GM21825 (cell line): Measurements from ENCODE around the gene WRNIP1.
A peak's percentile ranks its signal among the peaks of the same experiment; 100 is the strongest.
"Not testable (repeated sequence)": the region's sequence is repeated elsewhere in the genome, so short reads cannot be mapped to it uniquely, and the experiment has no call there.

Experiments used
- ATAC-seq: cut with Tn5 transposase; IDR thresholded peaks from one replicate; pipeline ENCODE4 v1.9.1; 2021; ENCODE audit warnings: mild to moderate bottlenecking, moderate library complexity; ENCODE audit not compliant: unreplicated experiment

The WRNIP1 gene

DNA sequence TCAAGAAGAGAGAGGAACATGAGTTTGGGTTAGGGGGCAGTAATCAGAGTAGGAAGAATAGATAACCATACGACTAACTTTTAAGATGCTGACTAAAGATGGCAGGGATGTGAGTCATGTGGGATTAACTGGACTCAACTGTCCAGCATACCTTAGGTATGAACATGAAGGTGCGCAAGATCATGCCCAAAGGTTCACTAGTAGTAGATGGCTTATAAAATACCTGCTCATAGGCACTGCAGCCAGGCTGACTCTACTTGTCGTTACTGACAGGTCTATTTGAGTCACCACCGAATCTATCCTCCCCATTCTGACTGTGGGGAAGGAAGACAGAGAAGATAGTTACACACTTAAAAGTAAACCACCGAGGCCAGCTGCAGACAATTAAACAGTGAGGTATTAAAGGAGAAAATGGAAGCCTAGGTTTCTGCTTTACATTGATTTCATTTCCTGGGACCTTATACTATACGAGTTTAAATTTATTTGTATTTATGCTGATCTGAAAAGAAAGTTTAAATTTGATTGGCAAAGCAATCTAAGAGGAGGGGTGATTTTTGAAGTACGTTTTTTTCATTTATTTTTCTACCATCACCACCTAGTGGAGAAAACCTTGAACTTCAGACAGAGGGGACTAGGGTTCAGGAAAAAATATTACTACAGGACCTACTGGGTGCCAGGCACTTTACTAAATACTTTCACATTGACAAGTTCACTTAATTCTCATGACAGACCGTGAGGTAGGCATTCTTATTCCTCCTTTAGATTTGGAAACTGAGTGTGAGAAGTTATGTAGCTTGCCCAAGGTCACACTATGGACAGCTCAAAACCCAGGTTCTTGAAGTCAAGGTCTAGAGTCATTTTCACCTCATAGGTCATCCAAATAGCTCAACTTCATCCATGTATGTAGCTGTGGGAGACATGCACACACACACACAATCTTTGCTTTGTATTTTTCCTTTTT lies 4.0 kb upstream of the WRNIP1 start:
- no peak for ATAC-seq

DNA sequence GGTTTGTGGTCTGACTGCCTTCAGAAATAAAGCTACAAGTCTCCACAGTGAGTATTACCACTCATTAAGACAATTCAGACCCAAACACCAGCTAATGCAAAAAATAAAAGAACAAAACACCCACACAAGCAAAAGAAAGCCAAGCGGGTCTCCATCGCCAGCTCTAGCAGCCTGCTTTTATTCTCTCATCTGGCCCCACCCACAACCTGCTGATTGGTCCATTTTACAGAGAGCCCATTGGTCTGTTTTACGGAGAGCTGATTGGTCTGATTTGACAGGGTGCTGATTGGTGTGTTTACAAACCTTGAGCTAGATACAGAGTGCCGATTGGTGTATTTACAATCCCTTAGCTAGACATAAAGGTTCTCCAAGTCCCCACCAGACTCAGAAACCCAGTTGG lies 2.3 kb upstream of the WRNIP1 start:
- not testable (repeated sequence) for ATAC-seq

- ATAC-seq, result no peak
Measured at GRCh38 chr6:2763345-2763841, 1.8 kb upstream of the WRNIP1 start.

GRCh38 chr6:2763876-2764540 lies 1.2 kb upstream of the WRNIP1 start:
- no peak for ATAC-seq

GRCh38 chr6:2764610-2765165 lies 505 bp upstream of the WRNIP1 start:
- peak; percentile 55 for ATAC-seq

GRCh38 chr6:2765896-2766766 lies 938 bp downstream of the WRNIP1 start:
- peak; percentile 17 for ATAC-seq

DNA sequence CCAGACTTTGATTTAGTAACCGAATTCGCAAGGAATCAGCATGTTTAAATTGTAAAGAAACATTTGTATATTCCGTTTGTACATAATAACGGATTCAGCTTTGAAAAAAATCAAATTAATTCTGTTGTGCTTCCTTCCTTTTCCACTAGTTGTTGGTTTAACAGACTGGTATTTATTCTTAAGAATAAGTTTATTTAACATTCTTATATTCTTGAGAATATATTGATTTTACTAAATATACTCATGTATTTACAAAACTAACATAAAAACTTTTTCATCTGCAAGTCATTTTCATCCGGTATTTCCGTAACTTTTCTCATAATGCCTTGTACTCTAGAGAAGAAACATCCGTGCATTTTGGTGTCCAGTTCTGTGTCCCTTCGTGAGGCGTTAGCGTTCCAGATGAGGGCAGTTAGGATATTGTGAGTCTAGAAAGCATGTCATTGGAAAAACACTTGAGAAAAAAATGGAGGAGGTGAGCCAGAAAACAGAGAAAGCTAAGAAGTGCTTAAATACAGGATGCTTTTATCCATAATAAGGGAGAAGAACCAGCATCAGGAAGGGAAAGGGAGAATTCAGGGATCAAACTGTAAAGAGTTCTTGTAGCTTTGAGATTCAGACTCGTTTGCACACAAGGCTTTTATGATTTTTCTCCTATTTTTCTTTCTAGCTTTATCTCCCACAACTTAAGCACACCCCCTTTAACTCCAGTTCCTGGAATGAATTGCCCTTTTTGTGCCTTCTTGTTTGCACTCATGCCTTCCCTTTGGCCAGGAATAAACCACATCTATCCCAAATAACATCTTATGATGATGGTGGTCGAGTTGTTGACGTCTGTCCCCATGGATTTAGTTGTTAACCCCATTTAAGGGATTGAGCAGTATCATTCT lies 1.8 kb downstream of the WRNIP1 start:
- no peak for ATAC-seq

DNA sequence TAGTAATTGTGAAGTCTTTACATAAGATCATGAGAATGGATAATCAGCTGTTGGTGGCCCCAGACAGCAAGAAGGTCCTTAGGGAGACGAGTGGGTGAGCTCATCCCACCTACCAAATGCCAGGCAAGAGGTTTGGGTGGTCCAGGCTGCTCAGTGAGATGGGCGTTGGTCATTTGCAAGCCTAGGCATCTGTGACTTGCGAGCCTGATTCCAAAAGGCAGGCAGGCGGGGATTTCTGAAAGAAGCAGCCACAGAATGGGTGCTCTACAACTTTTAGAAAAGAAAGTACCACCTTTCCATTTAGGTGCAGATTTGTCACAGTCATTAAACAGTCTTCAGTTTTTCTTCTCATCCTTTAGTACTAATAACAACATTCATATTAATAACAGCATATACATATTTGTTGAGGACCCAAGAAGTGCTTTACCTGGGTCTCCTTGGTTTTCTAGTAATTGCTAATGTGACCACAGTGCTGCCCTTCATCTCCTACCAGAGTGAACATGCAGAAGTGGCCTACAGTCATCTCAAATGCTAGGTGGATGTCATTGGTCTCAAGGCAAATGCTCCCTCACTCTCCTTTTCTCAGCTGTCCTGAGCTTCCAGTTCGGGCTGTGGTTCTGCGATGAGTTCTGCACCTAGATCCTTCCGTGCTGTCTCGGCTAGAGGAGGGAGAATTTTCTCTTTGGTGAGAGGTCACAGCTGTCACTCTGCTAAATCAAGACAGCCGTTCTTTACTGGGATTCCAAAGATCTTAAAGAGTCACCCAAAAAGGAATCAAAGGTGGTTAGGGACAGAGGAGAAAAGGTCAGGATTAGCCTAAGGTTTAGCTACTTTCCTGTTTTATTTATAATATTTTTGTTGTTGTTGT lies 2.7 kb downstream of the WRNIP1 start:
- no peak for ATAC-seq

DNA sequence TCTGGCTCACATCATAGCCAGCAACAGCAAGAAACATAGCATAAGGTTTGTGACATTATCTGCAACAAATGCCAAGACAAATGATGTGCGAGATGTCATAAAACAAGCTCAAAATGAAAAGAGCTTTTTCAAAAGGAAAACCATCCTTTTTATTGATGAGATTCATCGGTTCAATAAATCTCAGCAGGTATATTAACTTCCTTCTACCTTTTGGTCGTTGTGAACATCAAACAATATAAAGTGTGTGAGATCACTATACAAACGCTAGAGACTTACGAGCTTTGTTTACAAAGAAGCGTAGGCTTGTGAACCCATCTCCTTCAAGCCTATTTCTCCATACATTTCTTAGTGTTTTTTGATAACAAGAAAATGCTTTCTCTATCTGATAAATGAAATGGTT lies 3.5 kb downstream of the WRNIP1 start:
- ATAC-seq, result no peak

- ATAC-seq, result no peak
Measured at GRCh38 chr6:2770171-2770570, 5.0 kb downstream of the WRNIP1 start.

- ATAC-seq, result no peak
Measured at GRCh38 chr6:2771079-2771478, 5.9 kb downstream of the WRNIP1 start.

DNA sequence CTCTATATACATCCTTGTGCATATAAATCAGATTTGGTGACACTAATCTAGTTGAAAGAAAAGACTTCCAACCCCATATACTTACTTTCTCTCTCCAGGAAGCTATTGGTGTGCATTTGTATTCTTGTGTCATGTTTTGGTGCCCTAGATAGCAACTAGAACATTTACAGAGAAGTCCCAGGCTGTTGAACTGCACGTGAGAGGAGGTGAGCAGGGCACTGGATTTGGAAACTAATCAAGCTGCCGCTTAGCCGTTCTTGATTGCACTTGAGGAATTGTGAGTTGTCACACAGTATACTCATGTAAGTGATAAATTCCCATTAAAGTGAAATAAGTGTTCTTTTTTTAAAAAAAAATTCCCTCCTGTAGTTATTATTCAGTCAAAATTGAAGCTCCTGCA lies 7.6 kb downstream of the WRNIP1 start:
- ATAC-seq, result no peak

DNA sequence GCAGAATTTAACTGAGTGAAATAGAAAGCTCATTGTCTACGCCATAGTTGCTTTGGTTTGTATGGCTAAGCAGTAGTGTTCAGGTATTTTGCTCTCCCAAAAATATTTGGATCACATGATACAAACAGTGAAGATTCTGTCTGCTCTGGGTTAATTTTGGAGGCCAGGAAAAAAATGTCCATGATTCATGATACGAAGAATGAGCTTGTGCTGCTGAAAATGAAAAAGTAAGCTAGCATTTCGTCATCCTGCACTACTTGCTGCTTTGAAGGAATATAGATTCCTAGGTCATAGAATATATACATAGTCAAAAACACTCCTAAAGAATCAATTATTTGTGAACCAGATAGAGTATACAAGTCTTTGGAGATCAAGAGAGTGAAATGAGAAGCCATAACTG lies 8.3 kb downstream of the WRNIP1 start:
- ATAC-seq, result no peak

GRCh38 chr6:2775003-2775402 lies 9.8 kb downstream of the WRNIP1 start:
- ATAC-seq, result no peak

DNA sequence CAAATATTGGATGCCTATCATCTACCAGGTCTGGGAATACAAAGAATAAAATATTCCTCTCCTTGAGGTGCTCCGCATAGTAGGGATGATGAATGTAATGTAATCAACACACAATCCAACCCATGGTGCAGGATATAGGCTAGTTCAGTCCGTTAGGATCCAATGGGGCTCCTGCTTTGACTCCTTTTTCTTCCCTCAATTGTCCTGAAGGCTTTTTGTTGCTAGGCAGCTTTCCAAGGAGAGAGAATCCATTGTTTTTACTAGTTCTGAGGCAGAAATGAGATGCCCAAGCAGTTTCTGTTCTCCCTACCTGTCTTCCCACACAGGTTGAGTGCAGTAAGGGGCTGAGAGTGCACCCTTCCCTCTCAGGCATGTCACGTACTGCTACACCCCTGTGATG lies 12.1 kb downstream of the WRNIP1 start:
- ATAC-seq, result no peak

DNA sequence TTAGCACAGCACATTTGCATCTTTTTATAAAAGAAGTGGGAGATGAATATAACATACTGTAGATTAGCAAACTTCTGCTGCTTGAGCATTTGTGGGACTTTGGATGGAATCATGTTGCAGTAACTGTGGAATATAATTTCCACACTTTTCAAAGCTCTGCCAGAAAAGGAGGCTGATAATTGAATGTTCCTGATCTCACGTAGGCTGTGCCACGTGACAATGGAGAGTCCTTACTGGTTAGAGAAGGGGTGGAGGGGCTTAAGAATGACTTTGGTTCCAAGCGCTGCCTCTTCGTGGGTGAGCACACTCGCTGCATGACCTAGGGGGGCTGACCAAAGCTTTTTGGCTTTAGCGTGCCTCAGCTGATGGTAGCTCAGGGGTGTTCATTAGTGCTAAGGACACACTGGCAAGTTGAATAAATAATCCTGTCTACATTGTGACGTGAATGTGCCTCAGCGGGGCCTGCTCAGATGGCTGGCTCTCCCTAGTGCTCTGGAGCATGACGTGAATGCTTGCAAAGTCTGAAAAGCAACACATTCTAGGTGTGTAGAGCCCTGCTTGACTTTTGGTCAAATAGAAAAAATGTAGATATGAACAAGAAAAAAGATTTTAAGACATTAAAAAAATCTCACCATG lies 15.0 kb downstream of the WRNIP1 start:
- no peak for ATAC-seq

- ATAC-seq, result no peak
Measured at GRCh38 chr6:2781685-2782355, 16.6 kb downstream of the WRNIP1 start.

- no peak for ATAC-seq
Measured at GRCh38 chr6:2782356-2782708, 17.1 kb downstream of the WRNIP1 start.
